Measurements from ENCODE around the gene EPC2. TPM values are rescaled to one million over a fixed set of nuclear protein-coding genes. Genes with fewer than 3 reads are reported as not detected.

The EPC2 gene
- 6.0 and 14.3 TPM in 2 replicates for polyA plus RNA-seq

GRCh38 chr2:148643998-148644882 lies at the start of gene EPC2:
Gene EPC2 (plus strand): TSS chr2:148644751. CDS start chr2:148645018, 267 bp downstream.

Other genes with a start within 250 kb of the EPC2 start
- 119 and 124 TPM in 2 replicates for gene KIF5C, start 230.5 kb downstream of the EPC2 start, polyA plus RNA-seq

Measured in Purkinje cell (primary cell).